HG03159 (cell line): Measurements from ENCODE around the gene ADGRG7.

Source experiments
- ATAC-seq: cut with Tn5 transposase; IDR thresholded peaks from one replicate; pipeline ENCODE4 v1.9.1; 2021; ENCODE audit warnings: mild to moderate bottlenecking, moderate library complexity; ENCODE audit not compliant: unreplicated experiment

Gene ADGRG7

GRCh38 chr3:100697172-100697571 lies 87.8 kb downstream of the ADGRG7 start:
- no peak for ATAC-seq

DNA sequence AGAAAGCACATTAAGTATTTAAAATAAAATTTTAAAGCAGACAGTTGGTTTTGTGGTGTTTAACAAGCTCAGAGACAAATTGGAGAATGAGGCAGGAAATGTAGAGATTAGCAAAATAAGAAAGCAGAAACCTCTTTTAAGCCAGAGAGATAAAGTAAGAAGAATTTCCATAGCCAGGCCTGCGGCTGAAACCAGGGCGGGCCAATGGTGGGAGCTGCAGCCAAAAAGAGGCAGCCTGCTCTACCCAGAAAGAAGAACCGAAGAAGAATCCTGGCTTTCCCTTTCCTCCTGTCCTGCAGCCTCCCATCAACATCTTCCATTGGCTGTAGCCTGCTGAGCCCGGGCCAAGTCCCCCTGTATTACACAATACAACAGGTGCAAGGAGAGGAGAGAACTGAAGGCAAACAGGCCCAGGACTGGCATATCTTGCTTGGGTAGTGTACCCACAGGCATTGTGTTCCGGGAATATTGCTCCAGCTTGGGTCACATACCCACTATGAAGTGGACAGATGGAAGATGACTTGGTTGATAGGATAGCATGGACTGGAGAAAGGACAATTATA lies 88.4 kb downstream of the ADGRG7 start:
- ATAC-seq, result no peak

DNA sequence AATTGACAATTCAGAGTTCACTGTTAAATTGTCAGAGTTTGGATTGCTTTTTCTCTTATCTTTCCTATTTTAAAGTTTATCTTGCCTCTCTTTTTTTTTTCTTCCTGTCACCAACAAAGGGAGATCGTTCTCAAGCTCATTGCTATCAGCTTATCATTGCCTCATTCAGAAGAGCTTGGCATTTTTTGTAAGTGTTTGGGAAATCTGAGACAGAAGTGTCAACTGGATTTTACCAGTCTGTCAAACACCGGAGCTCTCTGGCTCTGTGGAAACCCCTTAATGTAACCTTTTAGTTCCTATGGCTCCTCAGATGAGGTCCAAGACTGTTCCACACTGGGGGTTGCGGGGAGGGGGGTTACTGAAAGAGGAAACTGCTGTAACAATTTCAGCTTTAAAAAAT lies 89.3 kb downstream of the ADGRG7 start:
- no peak for ATAC-seq

DNA sequence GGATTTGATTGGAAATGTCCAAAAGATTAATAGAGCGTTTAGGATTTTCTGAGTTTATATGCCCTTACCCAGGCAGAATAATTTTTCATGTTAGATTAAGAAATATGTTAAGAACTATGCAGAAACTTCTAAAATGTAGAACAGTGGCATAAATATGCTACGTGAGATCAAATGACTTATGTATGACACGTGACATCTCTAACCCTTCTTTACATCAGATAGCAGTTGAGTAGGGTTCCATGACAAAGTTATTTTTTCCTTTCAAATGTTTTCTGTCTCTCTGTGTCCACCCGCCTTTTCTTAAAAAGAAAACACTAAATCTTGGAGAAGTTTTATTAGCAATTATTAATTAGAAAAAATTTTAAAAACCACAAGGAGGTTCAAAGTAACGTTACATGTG lies 91.3 kb downstream of the ADGRG7 start:
- no peak for ATAC-seq

DNA sequence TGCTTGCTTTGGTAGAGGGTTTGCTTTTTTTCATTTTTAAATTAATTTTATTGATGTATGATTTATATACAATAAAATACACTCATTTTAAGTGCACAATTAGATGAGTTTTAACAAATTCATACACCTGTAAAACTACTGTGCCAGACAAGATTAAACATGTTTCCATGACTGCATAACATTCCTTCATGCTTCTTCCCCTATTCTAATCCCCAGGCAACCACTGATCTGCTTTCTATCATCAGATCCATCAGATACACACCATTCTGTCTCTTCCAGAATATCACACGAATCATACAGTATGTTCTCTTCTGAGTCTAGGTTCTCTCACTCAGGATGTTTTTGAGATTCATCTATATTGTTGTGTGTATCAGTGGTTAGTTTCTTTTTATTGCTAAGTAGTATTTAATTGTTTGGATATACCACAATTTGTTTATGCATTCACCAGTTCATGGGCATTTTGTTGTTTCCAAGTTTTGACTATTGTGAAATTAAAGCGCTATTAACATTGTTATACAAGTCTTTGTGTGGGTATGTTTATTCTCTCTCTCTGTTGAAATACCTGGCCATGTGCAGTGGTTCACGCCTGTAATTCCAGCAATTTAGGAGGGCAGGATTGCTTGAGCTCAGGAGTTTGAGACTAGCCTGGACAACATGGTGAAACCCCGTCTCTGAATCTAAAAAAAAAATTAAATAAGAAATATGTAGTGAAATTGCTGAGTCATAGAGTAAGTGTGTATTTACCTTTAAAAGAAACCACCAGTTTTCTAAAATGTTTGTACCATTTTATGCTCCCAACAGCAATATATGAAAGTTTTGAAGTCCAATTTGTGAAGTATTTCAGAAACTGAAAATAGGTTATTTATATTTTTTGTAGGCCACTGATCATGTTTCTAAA lies 92.9 kb downstream of the ADGRG7 start:
- no peak for ATAC-seq

- no peak for ATAC-seq
Observed at GRCh38 chr3:100702980-100703345, 93.6 kb downstream of the ADGRG7 start.

DNA sequence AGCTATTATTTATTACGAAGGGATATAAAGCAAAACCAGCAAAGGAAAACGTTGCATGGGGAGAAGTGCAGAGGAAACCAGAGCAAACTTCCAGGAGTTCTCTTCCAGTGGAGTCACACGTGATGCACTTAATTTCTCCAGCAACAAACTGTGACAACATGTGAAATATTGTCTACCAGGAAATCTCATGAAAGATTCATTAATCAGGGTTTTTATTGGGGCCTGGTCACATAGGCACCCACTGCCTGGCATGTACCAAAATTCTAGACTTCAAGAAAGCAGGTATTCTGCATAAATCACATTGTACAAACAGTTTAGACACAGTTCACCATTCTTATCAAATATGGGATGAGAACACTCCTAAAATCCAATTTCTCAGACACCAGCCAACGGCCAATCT lies 94.5 kb downstream of the ADGRG7 start:
- ATAC-seq, result no peak

- ATAC-seq, result no peak
Observed at GRCh38 chr3:100706365-100706764, 97.0 kb downstream of the ADGRG7 start.

DNA sequence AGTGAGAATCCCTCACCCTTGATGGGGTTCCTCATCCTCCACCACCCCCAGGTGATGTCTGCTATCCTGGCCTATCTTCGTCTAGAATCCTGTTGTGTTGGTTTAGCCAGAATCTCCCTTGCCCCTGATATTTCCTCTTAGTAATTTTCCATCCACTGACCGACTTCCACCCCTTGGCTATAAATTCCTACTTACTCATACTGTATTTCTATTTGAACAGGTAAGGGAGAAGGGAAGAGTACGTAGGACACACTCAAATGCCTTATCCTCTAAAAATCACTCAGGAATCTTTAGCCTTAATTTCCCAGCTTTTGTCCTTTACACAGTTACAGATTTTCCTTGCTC lies 99.2 kb downstream of the ADGRG7 start:
- no peak for ATAC-seq

GRCh38 chr3:100708989-100709841 lies 99.8 kb downstream of the ADGRG7 start, which contains the start of gene TFG:
Gene TFG (plus strand): TSS chr3:100709494. CDS start chr3:100713686, 4,192 bp downstream.
- ATAC-seq, result peak; percentile 90

DNA sequence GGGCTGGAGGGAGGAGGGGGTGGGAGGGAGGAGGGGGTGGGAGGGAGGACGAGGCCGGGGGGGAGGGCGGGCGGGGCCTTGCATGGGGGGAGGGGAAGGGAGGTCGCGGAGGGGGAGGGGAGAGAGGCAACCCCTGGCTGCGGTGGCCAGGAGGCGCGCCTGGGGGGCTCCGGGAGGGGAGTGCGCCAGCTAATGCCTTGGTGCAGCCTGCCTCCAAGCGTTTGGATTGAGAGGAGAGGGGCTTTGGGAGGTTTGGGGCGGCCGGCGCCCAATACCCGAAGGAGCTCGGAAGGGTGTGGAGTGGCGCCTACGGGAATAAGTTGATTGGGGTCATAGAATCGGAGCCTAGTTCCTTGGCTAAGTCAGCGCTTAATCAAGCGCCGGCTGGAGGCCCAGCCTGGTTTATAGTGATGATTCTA lies 100.5 kb downstream of the ADGRG7 start:
- ATAC-seq, result no peak

- ATAC-seq, result peak; percentile 54
Observed at GRCh38 chr3:100710261-100710968, 101.0 kb downstream of the ADGRG7 start.

DNA sequence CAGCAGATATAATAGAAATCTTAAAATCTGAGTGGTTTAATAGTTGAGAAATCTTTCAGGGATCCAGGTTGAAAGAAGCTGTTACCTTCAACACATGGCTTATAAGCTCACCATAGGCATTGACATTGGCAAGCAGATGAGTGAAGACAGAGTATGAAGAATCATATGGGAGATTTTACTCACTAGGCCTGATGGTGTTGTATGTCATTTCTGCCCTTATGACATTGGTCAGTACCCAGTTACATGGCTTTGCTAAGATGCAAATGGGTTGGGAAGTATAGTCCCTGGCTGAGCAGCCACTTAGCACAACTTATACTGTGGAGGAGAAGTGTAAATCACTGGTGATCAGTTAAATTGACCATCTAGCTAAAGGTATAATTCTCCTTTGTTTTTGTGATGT lies 105.8 kb downstream of the ADGRG7 start:
- no peak for ATAC-seq

DNA sequence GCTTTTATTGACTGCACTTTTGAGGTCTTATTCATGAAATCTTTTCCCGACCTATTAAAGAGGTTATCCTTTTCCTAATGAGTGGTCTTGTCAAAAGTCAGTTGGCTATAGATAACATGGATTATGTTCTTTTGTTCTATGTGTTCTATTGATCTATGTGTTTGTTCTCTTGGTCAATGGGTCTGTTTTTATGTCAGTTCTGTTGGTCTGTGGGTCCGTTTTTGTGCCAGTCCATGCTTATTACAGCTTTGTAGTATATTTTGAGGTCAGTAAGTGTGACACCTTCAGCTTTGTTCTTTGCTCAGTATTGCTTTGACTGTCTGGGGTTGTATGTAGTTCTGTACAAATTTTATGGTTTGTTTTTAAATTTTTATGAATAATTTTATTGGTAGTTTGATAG lies 107.7 kb downstream of the ADGRG7 start:
- ATAC-seq, result no peak

DNA sequence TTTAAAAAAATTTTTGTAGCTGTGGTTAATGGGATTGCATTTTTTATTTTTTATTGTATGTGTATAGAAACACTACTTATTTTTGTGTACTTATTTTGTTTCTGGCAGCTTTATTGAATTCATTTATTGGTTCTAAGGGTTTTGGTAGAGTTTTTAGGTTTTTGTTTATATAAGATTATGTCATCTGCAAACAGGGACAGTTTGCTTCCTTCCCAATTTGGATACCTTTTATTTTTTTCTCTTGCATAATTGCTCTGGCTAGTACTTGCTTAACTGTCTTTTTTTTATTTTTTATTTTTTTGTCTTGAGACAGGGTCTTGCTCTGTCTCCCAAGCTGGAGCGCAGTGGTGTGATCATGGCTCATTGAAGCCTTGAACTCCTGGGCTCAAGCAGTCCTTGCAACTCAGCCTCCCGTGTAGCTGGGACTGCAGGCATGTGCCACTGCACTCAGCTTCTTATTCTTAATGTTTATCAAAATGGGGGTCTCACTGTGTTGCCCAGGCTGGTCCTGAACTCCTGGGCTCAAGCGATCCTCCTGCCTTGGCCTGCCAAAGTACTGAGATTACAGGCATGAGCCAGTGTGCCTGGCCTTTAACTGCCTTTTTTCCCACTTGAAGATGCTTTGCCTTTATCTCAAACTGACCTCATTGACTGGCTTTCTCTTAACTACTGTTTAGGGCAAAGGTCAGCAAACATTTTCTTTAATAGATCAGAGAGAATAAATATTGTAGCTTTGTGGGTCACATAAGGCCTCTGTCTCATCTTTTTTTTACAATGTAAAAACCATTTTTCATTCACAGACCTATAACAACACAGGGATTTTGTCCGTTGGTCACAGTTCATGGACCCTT lies 108.5 kb downstream of the ADGRG7 start:
- no peak for ATAC-seq

DNA sequence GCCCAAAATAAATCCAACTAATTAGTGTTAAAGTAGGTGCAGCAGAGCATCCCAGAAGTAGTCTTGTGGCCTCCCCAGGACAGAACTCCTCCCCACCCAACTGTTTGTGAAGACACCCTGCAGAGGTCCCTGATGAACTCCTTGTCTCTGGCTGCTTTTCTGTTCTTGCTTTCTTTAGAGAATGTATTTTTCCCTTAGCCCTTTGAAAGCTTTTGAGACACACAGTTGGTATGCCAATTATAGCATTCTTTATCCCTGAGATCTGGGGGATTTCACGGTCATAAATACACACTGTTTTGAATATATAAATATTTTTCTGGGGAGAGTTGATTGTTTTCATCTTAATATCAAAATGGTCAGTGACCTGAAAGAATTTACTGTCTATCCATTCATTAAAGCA lies 109.7 kb downstream of the ADGRG7 start:
- ATAC-seq, result no peak

- no peak for ATAC-seq
Observed at GRCh38 chr3:100720426-100720825, 111.0 kb downstream of the ADGRG7 start.

- ATAC-seq, result no peak
Observed at GRCh38 chr3:100725935-100726513, 116.6 kb downstream of the ADGRG7 start.

DNA sequence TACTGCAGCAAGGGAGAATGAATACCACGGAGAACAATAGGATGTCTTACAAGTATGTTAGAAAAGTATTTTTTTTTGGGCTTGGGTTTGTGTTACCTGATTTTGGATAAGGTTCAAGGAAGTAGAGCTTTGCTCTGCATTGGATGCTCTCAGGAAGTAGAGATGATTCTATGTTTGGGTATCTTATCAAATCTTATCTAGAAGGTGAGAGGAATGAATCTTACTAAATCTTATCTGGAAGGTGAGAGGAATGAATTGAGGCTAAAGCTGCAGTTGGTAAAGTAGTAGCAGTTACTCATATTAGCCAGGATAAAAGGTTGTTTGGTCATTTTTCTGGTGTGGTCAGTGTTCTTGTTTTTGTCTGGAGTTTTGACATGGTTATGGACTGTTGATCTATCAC lies 117.3 kb downstream of the ADGRG7 start:
- ATAC-seq, result no peak

DNA sequence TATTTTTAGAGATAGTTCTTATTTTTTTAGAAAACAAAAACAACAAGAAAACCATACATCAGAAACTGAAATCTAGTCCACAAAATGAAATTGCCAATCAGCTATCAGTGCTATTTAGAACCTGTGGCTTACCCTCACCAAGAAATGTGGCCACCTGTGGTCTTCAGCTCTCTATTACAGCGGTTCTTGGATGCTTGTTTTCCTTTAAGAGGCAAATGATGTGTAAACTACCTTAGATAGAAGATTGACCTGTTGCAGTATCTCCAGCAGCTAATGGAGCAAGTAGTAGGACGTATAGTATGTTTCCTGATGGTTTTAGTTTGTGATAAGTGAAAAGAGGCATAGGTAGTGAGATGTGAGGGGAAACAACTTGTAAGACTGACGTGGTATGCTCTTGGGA lies 121.1 kb downstream of the ADGRG7 start:
- ATAC-seq, result no peak
